Prostate gland (tissue), 2 donors: ENCODE measurements around the gene CEP152. TPM values are rescaled to one million over a fixed set of nuclear protein-coding genes. Genes with fewer than 3 reads are reported as not detected.

Experiments
- DNase-seq: peaks from one replicate; pipeline ENCODE4 v3.0.0-alpha.2; 2019; ENCODE audit warnings: low spot score
- H3K27ac ChIP-seq, 2 donors: fragments of 200-600 bp; sonication (generic); 2 replicates each; pipeline ENCODE4 v1.5.1; 2017 to 2019
- H3K27me3 ChIP-seq: fragments of 200-600 bp; sonication (generic); replicated peaks from 2 replicates; pipeline ENCODE4 v1.5.1; 2019; ENCODE audit not compliant: insufficient read depth
- H3K36me3 ChIP-seq, 2 donors: fragments of 200-600 bp; sonication (generic); 1 replicate in 1 of 2; 2 replicates in 1 of 2; pipeline versions ENCODE4 v1.5.1 to v1.8.1; 2017 to 2019
- H3K4me1 ChIP-seq: fragments of 200-600 bp; sonication (generic); replicated peaks from 2 replicates; pipeline ENCODE4 v1.5.1; 2019
- H3K4me3 ChIP-seq, 2 donors: fragments of 200-600 bp; sonication (generic); 2 replicates each; pipeline ENCODE4 v1.5.1; 2017 to 2019
- H3K9me3 ChIP-seq: fragments of 200-600 bp; sonication (generic); 2 replicates; pipeline ENCODE4 v1.5.1; 2017
- POLR2A ChIP-seq: fragments of 450-650 bp; IDR thresholded peaks from one replicate; pipeline ENCODE4 v1.6.1; 2016; ENCODE audit warnings: antibody characterized with exemption, mild to moderate bottlenecking
- POLR2AphosphoS5 ChIP-seq: sonication (generic); formaldehyde crosslinking; IDR thresholded peaks from one replicate; pipeline ENCODE4 v1.6.1; 2017; ENCODE audit warnings: antibody characterized with exemption
- WGBS: methylation state at CpG from one replicate; pipeline ENCODE4 v1.1.5; 2018; 5-methylcytosine and 5-hydroxymethylcytosine counted together
- intact Hi-C: fragments of 100-400 bp; cut with DNase I; formaldehyde crosslinking; loops from one replicate; pipeline ENCODE4 v1.14.2; 2022
- total RNA-seq, 2 donors: library from RNA; depleted of rRNA; stranded (reverse); fragments of >200 nt; gene quantifications; one replicate each; pipeline ENCODE4 v1.1.0, GENCODE V29; 2016
- TF ChIP-seq, protein P1 (sequence below), 4 experiments: fragments of 200-600 bp in 2 of 4; fragments of 450-650 bp in 2 of 4; sonication (generic) in 2 of 4; IDR thresholded peaks; 1 replicate in 3 of 4; 2 replicates in 1 of 4; pipeline ENCODE4 v1.5.1; 2016 to 2019; ENCODE audit warnings: antibody characterized with exemption in 4 of 4, mild to moderate bottlenecking in 2 of 4, moderate library complexity in 2 of 4

CEP152 gene
- total RNA-seq, 2 donors from 2014 or later, result 5.9 to 9.0 TPM

DNA sequence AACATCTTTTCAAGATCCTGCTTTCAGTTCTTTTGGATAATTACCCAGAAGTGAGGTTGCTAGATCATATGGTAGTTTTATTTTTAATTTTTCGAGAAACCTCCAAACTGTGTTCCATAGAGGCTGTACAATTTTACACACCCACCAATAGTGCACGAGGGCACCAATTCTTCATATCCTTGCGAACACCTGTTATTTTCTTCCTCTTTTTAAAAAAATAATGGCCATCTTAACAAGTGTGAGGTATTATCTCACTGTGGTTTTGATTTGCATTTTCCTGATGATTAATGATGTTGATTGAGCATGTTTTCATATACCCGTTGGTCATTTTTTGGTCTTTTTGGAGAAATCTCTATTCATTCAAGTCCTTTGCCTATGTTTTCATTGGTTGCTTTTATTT lies 17.6 kb upstream of the CEP152 start:
- Histone ChIP-seq H3K4me1 (no peaks in the 10 kb centered on the region), H3K4me3 (no peak overlapping the region), H3K27ac (no peak overlapping the region), H3K27me3 (no peaks in the 10 kb centered on the region), H3K9me3 (no peaks in the 10 kb centered on the region), H3K36me3 (no peaks in the 10 kb centered on the region)
- intact Hi-C loops, result no loop called here
- no peak for DNase-seq
- WGBS, result 69% methylated on average over 4 of the region's 4 CpGs
- TF ChIP-seq, protein P1, sequence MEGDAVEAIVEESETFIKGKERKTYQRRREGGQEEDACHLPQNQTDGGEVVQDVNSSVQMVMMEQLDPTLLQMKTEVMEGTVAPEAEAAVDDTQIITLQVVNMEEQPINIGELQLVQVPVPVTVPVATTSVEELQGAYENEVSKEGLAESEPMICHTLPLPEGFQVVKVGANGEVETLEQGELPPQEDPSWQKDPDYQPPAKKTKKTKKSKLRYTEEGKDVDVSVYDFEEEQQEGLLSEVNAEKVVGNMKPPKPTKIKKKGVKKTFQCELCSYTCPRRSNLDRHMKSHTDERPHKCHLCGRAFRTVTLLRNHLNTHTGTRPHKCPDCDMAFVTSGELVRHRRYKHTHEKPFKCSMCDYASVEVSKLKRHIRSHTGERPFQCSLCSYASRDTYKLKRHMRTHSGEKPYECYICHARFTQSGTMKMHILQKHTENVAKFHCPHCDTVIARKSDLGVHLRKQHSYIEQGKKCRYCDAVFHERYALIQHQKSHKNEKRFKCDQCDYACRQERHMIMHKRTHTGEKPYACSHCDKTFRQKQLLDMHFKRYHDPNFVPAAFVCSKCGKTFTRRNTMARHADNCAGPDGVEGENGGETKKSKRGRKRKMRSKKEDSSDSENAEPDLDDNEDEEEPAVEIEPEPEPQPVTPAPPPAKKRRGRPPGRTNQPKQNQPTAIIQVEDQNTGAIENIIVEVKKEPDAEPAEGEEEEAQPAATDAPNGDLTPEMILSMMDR (IDR thresholded peaks at IDR 0.05), result no peak
- TF ChIP-seq POLR2A, result no peak
- TF ChIP-seq POLR2AphosphoS5, result no peak

DNA sequence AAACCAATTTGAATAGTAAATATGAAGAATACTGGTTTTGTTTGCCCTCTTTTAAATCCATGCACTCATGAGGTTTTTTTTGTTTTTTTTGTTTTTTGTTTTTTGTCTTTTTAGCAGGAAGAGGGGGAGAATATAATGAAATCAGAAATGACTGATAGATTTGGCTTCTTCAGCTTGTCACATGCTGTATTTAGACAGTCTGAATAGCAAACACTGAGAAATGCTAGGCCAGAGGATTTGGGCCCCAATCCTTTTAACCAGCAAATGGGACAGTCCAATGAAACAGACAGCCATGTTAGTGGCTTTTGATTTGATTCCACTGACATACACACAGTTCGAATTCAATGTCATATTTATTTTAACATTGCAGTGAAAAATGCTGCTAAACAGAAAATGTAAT lies 14.2 kb upstream of the CEP152 start:
- WGBS, result 94% methylated on average over 1 of the region's 1 CpG
- no peak for DNase-seq
- no peaks in the 10 kb centered on the region for H3K27me3 ChIP-seq
- no peak overlapping the region for H3K27ac ChIP-seq
- no peak overlapping the region for H3K4me3 ChIP-seq
- H3K36me3 ChIP-seq, result no peaks in the 10 kb centered on the region
- no peak for TF ChIP-seq POLR2AphosphoS5
- TF ChIP-seq, protein P1 (IDR thresholded peaks at IDR 0.05), result no peak
- TF ChIP-seq POLR2A, result no peak
- H3K4me1 ChIP-seq, result no peaks in the 10 kb centered on the region
- intact Hi-C loops, result no loop called here
- no peaks in the 10 kb centered on the region for H3K9me3 ChIP-seq

DNA sequence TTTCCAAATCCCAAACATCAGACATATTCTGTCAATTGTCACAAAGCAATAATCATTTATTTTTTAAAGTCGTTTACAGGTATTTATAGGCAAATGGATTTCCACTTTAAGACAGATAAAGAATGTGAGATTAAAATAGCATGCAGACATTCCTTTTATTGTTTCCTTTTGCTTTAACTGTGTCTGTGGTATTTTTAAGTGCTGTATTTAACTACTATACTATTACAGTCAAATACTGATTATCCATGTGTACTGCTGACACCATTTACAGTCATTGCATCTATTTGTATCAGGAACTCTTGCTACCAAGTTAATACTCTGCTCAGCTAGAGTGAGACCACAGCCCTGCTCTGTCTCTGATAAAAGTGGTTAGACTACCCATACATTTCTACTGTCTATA lies 12.8 kb upstream of the CEP152 start:
- DNase-seq, result no peak
- Histone ChIP-seq H3K4me1 (no peaks in the 10 kb centered on the region), H3K36me3 (no peaks in the 10 kb centered on the region), H3K27me3 (no peaks in the 10 kb centered on the region), H3K27ac (no peak overlapping the region), H3K4me3 (no peak overlapping the region), H3K9me3 (no peaks in the 10 kb centered on the region)
- 14% methylated on average over 1 of the region's 1 CpG for whole genome bisulfite sequencing
- intact Hi-C loops, result no loop called here
- TF ChIP-seq, protein P1 (IDR thresholded peaks at IDR 0.05), result no peak
- TF ChIP-seq POLR2A, result no peak
- TF ChIP-seq POLR2AphosphoS5, result no peak

DNA sequence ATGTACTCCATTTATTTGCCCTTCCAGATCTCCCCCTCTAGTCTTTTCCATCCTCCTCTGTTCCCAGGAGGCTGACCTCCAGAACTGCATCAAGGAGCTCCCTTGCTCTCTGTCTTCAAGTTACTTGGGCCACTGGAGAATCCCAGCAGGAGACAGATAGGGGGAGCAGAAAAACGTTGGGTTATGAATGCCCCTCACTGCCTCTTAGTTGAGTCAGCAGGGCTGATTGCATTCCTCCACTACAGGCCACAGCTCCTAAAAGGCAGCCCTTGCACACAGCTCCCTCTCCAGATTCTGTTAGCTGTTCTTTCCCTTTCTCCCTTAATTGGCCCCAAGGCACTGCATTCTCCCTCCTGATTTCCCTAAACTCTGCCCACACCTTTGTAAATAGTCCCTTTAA lies 12.4 kb upstream of the CEP152 start:
- Histone ChIP-seq H3K27ac (no peak overlapping the region), H3K27me3 (no peaks in the 10 kb centered on the region), H3K9me3 (no peaks in the 10 kb centered on the region), H3K4me3 (no peak overlapping the region), H3K4me1 (no peaks in the 10 kb centered on the region), H3K36me3 (no peaks in the 10 kb centered on the region)
- 5% methylated on average over 1 of the region's 1 CpG for WGBS
- no peak for DNase-seq
- intact Hi-C loops, result no loop called here
- no peak for TF ChIP-seq POLR2AphosphoS5
- TF ChIP-seq, protein P1 (IDR thresholded peaks at IDR 0.05), result no peak
- TF ChIP-seq POLR2A, result no peak

DNA sequence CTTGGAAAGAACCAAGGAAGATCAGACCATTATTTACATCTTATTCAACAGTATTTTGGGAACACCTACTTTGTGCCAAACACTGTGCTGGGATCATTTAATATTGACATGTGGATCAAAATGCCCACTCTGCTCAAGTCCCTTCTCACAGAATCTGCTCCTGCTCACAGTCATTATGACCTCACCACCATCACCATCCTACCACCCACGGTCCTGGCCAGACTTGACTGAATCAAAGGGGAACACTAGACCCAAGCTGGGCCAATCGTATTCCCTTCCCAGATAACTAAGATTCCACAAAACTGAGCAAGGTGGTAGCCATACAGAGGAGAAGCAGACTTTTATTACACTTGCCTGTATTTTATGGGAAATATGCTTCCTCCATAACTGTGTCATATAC lies 3.4 kb upstream of the CEP152 start:
- no peak overlapping the region for H3K27ac ChIP-seq
- intact Hi-C loops, result no loop called here
- H3K27me3 ChIP-seq, result no peaks in the 10 kb centered on the region
- no peaks in the 10 kb centered on the region for H3K36me3 ChIP-seq
- TF ChIP-seq POLR2A (no peak), POLR2AphosphoS5 (no peak)
- TF ChIP-seq, protein P1 (IDR thresholded peaks at IDR 0.05), result no peak
- WGBS, result 91% methylated on average over 2 of the region's 2 CpGs
- H3K4me1 ChIP-seq, result no peaks in the 10 kb centered on the region
- DNase-seq, result no peak
- no peak overlapping the region for H3K4me3 ChIP-seq
- no peaks in the 10 kb centered on the region for H3K9me3 ChIP-seq
